Measurements from ENCODE around the gene MYH15.

DNA sequence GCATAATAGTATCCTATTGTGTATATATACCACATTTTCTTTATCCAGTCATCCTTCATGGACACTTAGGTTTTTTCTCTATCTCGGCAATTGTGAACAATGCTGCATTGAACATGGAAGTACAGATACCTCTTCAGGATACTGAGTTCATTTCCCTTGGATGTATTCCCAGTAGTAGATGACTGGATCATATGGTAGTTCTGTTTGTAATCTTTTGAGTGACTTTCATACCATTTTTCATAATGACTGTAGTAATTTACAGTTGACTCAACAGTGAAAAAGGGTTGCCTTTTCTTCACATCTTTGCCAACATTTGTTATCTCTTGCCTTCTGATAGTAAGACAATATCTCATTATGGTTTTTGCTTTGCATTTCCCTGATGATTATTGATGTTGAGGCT is 21.8 kb downstream of the MYH15 start:
- TF ChIP-seq POLR2A (IDR thresholded peaks at IDR 0.05) = no peak
- TF ChIP-seq, protein P1, sequence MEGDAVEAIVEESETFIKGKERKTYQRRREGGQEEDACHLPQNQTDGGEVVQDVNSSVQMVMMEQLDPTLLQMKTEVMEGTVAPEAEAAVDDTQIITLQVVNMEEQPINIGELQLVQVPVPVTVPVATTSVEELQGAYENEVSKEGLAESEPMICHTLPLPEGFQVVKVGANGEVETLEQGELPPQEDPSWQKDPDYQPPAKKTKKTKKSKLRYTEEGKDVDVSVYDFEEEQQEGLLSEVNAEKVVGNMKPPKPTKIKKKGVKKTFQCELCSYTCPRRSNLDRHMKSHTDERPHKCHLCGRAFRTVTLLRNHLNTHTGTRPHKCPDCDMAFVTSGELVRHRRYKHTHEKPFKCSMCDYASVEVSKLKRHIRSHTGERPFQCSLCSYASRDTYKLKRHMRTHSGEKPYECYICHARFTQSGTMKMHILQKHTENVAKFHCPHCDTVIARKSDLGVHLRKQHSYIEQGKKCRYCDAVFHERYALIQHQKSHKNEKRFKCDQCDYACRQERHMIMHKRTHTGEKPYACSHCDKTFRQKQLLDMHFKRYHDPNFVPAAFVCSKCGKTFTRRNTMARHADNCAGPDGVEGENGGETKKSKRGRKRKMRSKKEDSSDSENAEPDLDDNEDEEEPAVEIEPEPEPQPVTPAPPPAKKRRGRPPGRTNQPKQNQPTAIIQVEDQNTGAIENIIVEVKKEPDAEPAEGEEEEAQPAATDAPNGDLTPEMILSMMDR (IDR thresholded peaks at IDR 0.05) = no peak

Measured in breast epithelium (tissue), 3 donors.